ENCODE results near the gene JAK2.
"Not testable (repeated sequence)": the region's sequence is repeated elsewhere in the genome, so short reads cannot be mapped to it uniquely, and the experiment has no call there.

Gene JAK2

DNA sequence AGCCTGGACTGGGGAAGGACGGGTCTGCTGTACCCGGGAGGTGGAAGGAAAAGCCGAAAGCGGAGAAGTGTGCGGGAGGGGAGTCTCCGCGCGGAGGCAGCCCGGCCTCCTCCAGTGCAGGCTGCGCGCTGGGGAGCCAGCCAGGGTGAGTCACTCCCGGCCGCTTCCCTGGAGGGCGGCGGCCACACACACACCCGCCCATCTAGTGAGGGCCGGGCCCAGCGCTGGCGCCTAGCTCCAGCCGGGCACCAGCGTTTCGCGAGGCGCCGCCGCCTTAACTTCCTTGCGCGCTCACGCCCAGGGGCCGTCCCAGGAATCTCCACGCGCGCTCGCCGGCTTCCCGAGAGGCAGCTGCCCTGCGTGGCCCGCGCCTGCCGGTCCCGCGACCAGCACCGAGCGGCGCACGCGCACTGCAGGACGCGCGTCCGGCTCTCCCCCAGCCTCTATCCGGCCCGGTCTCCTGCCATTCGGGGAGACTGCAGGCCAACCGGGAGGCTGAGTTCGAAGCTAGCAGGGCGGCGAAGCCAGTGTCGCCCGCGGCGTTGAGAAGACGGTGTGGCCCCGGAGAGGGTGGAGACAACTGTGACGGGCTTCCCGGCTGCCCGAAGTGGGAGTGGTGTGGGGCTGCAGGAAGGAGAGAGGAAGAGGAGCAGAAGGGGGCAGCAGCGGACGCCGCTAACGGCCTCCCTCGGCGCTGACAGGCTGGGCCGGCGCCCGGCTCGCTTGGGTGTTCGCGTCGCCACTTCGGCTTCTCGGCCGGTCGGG, at the start of gene JAK2:
Gene JAK2 (plus strand): TSS at position 652 of the 765 bp plus-strand sequence. CDS start 36,716 bp downstream, outside the sequence.
- peak; percentile 79 for DNase-seq

DNA sequence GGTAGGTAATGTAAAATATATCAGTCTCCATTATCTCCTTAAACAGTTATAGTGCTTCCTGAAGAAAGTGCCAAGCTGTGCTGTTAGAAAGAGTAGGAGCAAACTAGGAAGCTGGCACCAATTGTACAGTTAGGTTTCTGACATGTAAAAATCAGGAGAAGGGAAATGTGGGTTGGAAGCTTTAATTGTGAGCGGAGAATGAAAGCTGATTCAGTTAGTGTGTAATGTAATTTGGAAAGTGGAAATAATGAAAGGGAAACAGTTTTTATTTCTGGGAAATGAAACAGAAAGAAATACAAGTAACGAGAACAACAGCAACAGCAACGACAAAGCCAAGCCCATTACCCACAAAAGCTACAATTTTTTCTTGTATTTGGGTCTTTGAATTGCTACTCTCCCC, 48.8 kb upstream of the JAK2 start:
- DNase-seq, result no peak

DNA sequence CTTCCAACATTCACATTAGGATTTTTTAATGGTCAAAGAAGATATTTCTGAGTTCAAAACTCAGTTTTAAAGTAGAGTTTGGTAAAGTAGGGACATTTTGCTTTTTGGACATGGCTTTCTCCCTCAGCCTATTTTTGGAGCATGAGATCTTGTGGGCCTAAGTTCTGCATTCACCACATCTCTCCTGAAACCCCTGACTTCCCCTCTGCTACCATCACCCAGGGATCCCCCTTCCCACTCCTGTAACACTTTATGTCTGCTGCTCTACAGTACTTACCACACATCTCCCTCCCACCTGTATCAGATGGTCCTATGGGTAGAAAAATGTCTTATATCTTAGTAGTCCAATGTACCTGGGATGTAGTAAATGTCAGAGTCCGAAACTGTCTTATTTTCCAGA, 48.2 kb upstream of the JAK2 start:
- DNase-seq, result peak; percentile 5

DNA sequence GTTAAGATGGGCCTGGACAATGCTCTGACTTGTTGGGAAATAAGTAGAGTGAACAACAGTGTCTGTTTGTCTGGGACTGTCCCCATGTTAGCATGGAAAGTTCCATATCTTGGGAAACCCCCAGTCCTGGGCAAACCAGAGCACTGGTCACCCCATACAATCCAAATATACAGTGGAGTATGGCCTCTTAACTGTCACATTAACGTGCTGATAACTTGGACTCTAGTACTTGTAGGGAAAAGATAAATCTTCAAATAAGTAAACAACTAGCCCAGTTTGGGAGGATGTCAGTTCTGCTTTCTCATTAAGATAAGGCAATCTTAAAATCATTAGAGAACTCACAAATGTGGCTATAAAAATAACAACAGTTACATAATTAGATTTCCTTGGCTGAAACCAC, 47.6 kb upstream of the JAK2 start:
- no peak for DNase-seq

- no peak for DNase-seq
Measured at GRCh38 chr9:4938496-4938895, 46.6 kb upstream of the JAK2 start.

DNA sequence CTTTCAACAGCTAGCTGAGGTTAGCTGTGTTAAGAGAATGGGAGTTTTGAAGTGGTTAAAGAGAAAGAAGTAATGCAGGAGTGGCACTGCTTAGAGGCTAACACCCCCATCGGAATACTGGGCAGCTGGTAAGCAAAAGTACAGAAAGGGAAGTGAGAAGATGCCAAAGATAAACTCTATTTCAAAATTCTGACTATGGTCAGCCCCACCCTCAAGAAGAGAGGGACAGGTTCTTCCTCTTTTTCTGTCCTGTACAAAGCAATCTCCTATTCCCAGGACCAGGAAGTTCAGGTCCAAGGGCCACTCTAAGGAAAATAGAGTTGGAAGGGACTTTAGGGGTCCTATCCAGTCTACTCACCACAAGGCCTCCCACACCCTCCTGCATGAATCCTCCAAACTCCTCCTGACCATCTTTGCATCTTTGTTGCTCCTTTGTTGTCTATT, 45.9 kb upstream of the JAK2 start:
- DNase-seq, result no peak

GRCh38 chr9:4942042-4942691, 42.9 kb upstream of the JAK2 start:
- not testable (repeated sequence) for DNase-seq

GRCh38 chr9:4943346-4943745, 41.7 kb upstream of the JAK2 start:
- DNase-seq, result no peak

DNA sequence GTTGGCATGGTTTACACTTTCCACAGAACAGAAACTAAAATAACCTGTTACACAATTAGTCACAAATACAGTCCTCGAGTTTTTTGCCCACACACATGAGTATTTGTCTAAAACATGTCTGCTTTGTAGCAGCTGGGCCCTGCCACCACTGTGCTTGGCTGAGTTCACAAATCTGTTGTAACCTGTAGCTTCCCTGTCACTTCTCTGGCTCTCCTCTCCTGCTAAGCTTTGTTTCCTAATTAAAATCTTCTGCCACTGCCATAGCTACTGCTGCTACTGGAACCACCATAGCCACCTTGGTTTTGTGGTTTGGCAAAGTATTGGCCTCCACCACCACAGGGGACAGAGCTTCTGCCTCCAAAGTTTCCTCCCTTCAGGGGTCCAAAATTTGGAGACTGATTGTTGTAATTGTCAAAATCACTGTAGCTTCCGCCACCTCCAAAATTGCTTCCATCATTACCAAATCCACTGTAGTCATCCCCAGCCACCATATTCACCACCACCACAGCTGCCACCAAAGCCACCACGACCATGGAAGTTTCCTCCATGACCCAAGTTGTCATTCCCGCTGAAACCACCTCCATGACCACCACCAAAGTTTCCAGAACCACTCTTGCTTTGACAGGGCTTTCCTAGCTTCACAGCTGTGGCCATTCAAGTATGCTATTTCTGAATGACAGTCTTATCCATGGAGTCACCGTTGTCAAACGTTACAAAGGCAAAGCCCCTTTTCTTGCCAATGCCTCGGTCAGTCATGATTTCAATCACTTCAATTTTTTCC, 40.5 kb upstream of the JAK2 start:
- DNase-seq, result peak; percentile 39

GRCh38 chr9:4946937-4947336, 38.1 kb upstream of the JAK2 start:
- DNase-seq, result no peak

- no peak for DNase-seq
Measured at GRCh38 chr9:4955836-4956235, 29.2 kb upstream of the JAK2 start.

- no peak for DNase-seq
Measured at GRCh38 chr9:4959031-4959430, 26.0 kb upstream of the JAK2 start.

DNA sequence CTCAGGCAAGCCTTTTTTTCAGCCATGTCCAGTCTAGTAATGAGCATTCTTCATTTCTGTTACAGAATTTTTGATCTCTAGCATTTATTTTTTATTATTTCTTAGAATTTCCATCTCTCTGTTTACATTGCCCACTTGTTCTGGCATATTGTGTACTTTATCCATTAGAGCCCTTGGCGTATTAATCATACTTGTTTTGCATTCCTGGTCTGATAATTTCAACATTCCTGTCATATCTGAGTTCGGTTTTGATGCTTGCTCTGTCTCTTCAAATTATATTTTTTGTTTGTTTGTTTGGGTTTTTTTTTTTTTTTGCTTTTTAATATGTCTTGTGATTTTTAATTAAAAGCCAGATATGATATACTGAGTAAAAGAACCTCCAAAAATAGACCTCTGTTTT, 23.0 kb upstream of the JAK2 start:
- no peak for DNase-seq

DNA sequence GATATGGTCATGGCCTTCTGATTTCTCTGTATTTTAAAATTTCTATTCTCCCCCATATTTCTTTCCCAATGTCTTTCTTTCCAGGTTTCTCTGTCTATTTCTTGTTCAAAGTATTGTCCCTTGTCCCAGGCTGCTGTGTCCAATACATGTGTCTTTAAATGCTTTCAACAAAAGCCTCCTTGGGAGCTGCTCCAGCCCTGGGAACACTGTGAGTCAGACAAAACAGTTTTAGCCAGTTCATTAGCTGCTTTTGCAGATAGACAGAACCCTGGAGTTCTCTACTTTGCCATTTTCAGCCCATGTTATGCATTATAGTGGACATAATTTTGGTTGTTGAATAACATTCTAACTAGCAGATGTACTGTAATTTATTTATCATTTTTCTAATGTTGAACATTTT, 20.5 kb upstream of the JAK2 start:
- DNase-seq, result no peak

GRCh38 chr9:4965174-4965821, 19.8 kb upstream of the JAK2 start:
- no peak for DNase-seq

DNA sequence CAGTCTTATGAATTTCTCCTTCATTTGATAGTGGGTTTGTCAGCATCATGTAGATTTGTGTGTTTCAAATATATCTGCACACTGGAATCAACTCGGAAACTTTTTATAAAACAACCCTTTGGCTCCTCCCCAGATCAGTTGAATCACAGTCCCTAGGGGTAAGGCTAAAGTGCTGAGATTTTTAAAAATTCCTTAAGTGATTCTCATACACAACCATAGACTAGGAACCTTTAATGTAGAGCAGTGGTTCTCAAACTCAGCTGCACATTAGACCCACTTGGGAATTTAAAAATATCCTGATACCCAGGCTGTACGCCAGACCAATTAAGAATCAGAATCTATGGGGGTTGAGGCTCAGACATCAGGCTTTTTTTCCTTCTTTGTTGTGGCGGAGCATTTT, 17.5 kb upstream of the JAK2 start:
- no peak for DNase-seq

DNA sequence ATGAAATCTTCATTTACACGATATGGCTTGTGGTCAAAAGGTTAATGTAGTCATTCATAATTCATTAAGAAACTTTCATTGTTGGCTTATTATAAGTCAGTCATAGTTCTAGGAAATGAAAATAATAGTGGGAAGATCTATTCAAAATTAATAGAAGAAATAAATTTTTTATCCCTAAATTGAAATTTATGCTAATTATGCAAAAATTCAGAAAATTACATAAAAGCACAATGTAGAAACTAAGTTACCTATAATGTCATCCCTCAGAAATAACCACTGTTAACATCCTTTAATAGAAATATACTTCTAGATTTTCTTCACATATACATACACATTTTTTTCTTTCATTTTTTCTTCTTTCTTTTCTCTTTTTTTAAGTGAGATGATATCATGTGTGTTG, 15.9 kb upstream of the JAK2 start:
- DNase-seq, result no peak

DNA sequence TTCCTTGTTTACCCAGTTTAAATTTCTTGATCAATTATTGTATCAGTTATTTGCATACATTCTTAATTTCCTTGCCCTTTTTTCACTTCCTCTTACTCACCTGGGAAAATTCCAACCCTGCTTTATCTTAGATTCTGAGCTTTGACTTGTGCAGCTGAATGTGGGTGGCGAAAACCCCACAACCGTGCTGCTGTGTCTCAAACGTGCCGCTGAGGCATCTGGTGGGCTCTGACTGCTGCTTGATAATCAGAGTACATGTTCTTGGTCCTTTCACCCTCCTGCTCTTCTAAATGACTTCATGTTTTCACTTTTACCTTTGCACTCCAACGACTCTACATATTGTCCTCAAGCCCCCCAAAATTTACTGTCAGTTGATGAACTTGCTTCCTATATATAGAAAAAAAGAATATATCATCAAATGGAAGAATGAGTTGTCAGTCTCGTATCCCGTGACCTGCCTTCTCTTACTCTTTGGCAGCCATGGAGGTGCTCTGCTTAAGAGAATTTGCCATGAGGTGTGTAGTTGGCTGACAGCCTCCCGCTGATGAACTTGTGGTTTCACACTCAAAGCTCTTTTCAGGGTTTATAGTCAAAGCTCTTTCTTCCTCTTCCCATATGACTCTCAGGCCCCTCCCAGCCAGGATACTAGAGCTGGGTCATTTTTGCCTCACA, 14.0 kb upstream of the JAK2 start:
- DNase-seq, result peak; percentile 77

- no peak for DNase-seq
Measured at GRCh38 chr9:4973246-4973645, 11.8 kb upstream of the JAK2 start.

- DNase-seq, result no peak
Measured at GRCh38 chr9:4973902-4974301, 11.2 kb upstream of the JAK2 start.

- DNase-seq, result no peak
Measured at GRCh38 chr9:4979239-4979638, 5.8 kb upstream of the JAK2 start.

DNA sequence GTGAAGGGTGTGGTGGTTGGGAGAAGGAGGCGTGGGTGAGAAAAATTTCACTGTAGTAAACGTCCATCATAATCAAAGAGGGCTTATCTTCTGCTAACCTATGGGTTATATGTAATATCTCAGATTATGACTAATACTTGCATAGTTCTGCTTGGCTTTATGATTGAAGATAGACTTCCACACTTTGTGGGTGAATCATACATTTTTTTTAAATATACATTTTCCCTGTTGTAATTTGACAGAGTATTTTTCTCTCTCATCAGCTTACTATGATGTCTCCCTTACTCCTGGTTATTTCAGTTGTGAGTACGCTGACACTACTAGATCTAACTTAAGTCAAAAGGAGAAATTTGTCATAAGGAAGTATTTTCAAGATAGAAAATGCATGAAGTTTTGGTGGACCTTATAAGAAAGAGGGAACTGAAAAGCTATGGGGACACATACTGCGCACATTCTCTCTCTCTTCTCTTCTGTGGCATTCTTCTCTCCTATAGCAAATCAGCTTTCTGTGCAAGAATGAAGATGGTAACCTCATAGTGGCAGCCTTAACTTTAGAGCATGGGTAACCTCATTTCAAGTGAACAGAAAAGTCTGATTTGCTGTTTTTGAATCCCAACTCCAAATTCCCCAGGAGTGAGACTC, 4.9 kb upstream of the JAK2 start:
- no peak for DNase-seq

All from stimulated activated naive CD4-positive, alpha-beta T cell treated with Interleukin-2 at 50 U/mL for 16 hours (primary cell).